HCT116 (cell line): ENCODE data around the gene SMYD3. TPM values are rescaled to one million over a fixed set of nuclear protein-coding genes. Genes with fewer than 3 reads are reported as not detected.

Experiments used
- ATAC-seq: fragments of 200-7000 bp; cut with Tn5 transposase; 2 replicates; pipeline ENCODE4 v1.9.1; 2020; ENCODE audit warnings: mild to moderate bottlenecking, moderate library complexity
- BruUV-seq: library from RNA; stranded (reverse); fragments of 400-500 nt; replicated peaks from 2 replicates; lab custom pipeline; 2021; lab: Mats Ljungman, UMichigan
- CTCF ChIA-PET: fragments of 300-600 bp; sonication (Branson Sonifier 250); formaldehyde crosslinking; loops from one replicate; lab custom pipeline; 2021; ENCODE audit warnings: antibody characterized with exemption; lab: Charles Lee
- POLR2A ChIA-PET: fragments of 300-600, 350-600 bp; sonication (Branson Sonifier 250); formaldehyde crosslinking; loops from one replicate; lab custom pipeline; 2021; ENCODE audit warnings: antibody characterized with exemption; lab: Charles Lee
- RAD21 ChIA-PET, 2 experiments: fragments of 300-600 bp; sonication (Branson Sonifier 250); formaldehyde crosslinking; loops; one replicate each; lab custom pipeline; 2023; ENCODE audit warnings: low total read pairs in 2 of 2; ENCODE audit not compliant: uncharacterized antibody in 2 of 2, unreplicated experiment in 2 of 2, low non-redundant PET in 1 of 2; lab: Charles Lee
- DNase-seq: peaks from one replicate; pipeline ENCODE4 v3.0.0-alpha.2; 2010; ENCODE audit warnings: low read depth, low spot score
- H2AFZ ChIP-seq: fragments of 200-600 bp; shearing (Covaris generic), sonication (generic); 2 replicates; pipeline ENCODE4 v1.6.1; 2017; ENCODE audit warnings: low read depth, mixed run types, mixed read lengths, antibody characterized with exemption, low read length; ENCODE audit not compliant: poor library complexity, severe bottlenecking
- H3K27ac ChIP-seq: 2 replicates; pipeline ENCODE4 v1.5.1; 2012; ENCODE audit warnings: low read depth, low read length
- H3K27me3 ChIP-seq: fragments of 200-600 bp; sonication (generic); 2 replicates; pipeline ENCODE4 v1.6.1; 2016; ENCODE audit warnings: mixed run types, low read length, mixed read lengths; ENCODE audit not compliant: insufficient read depth
- H3K36me3 ChIP-seq, 2 experiments: fragments of 200-500 bp in 1 of 2; fragments of 200-600 bp in 1 of 2; sonication (Bioruptor generic) in 1 of 2; sonication (generic) in 1 of 2; 2 replicates each; pipeline versions ENCODE4 v1.5.1 to v1.6.1; 2014 to 2016; ENCODE audit warnings: low read length in 2 of 2, inconsistent platforms in 1 of 2, mixed read lengths in 1 of 2, mixed run types in 1 of 2; ENCODE audit not compliant: insufficient read depth in 2 of 2, control insufficient read depth in 1 of 2
- H3K4me1 ChIP-seq, 2 experiments: fragments of 200-600 bp in 1 of 2; sonication (generic) in 1 of 2; 2 replicates each; pipeline versions ENCODE4 v1.5.1 to v1.6.1; 2012 to 2017; ENCODE audit warnings: low read length in 2 of 2, inconsistent platforms in 1 of 2, mild to moderate bottlenecking in 1 of 2, mixed read lengths in 1 of 2, mixed run types in 1 of 2, moderate library complexity in 1 of 2; ENCODE audit not compliant: insufficient read depth in 2 of 2, control insufficient read depth in 1 of 2
- H3K4me2 ChIP-seq: fragments of 200-600 bp; sonication (generic); 2 replicates; pipeline ENCODE4 v1.6.1; 2017; ENCODE audit warnings: mixed run types, low read length, mixed read lengths
- H3K4me3 ChIP-seq, 2 experiments: fragments of 200-600 bp in 1 of 2; sonication (generic) in 1 of 2; replicated peaks in 1 of 2; 2 replicates each; pipeline ENCODE4 v1.5.1; 2011 to 2016; ENCODE audit warnings: low read length in 2 of 2, control low read depth in 1 of 2, low read depth in 1 of 2, mild to moderate bottlenecking in 1 of 2, mixed read lengths in 1 of 2, mixed run types in 1 of 2
- H3K79me2 ChIP-seq: fragments of 200-600 bp; sonication (generic); 2 replicates; pipeline ENCODE4 v1.6.1; 2017; ENCODE audit warnings: mild to moderate bottlenecking, mixed run types, low read length, moderate library complexity, mixed read lengths; ENCODE audit not compliant: insufficient read depth
- H3K9ac ChIP-seq: fragments of 200-600 bp; sonication (generic); 2 replicates; pipeline ENCODE4 v1.6.1; 2016; ENCODE audit warnings: low read length, mixed read lengths
- H3K9me2 ChIP-seq: fragments of 200-600 bp; sonication (generic), shearing (Covaris generic); 2 replicates; pipeline ENCODE4 v1.6.1; 2017; ENCODE audit warnings: mixed run types, mild to moderate bottlenecking, moderate library complexity; ENCODE audit not compliant: insufficient read depth
- H3K9me3 ChIP-seq, 2 experiments: fragments of 200-500 bp in 1 of 2; fragments of 200-600 bp in 1 of 2; sonication (Bioruptor generic) in 1 of 2; sonication (generic) in 1 of 2; 2 replicates each; pipeline ENCODE4 v1.6.1; 2014 to 2017; ENCODE audit warnings: low read length in 2 of 2, mixed read lengths in 2 of 2, inconsistent platforms in 1 of 2, low read depth in 1 of 2, mild to moderate bottlenecking in 1 of 2, mixed run types in 1 of 2, moderate library complexity in 1 of 2; ENCODE audit not compliant: control insufficient read depth in 1 of 2, insufficient read depth in 1 of 2
- H4K20me1 ChIP-seq: fragments of 200-600 bp; sonication (generic), shearing (Covaris generic); 2 replicates; pipeline ENCODE4 v1.6.1; 2017; ENCODE audit warnings: mixed run types, mild to moderate bottlenecking, moderate library complexity; ENCODE audit not compliant: insufficient read depth
- CBX3 ChIP-seq: IDR thresholded peaks from 2 replicates; pipeline ENCODE4 v1.6.1; 2012; ENCODE audit warnings: low read depth
- CEBPB ChIP-seq: IDR thresholded peaks from 2 replicates; pipeline ENCODE4 v1.6.1; 2012; ENCODE audit warnings: low read depth
- EGR1 ChIP-seq: IDR thresholded peaks from 2 replicates; pipeline ENCODE4 v1.6.1; 2012; ENCODE audit warnings: low read depth
- ELF1 ChIP-seq: IDR thresholded peaks from 2 replicates; pipeline ENCODE4 v1.6.1; 2012; ENCODE audit warnings: low read depth, borderline replicate concordance
- EZH2 ChIP-seq: fragments of 200-600 bp; sonication (generic); IDR thresholded peaks from 2 replicates; pipeline ENCODE4 v1.6.1; 2017; ENCODE audit warnings: antibody characterized with exemption, mixed run types
- FOSL1 ChIP-seq: IDR thresholded peaks from 2 replicates; pipeline ENCODE4 v1.6.1; 2012; ENCODE audit warnings: low read depth
- JUND ChIP-seq: IDR thresholded peaks from 2 replicates; pipeline ENCODE4 v1.6.1; 2012
- POLR2A ChIP-seq: IDR thresholded peaks from 2 replicates; pipeline ENCODE4 v1.7.0; 2011; ENCODE audit warnings: borderline replicate concordance; ENCODE audit not compliant: insufficient read depth, insufficient read length; ENCODE audit errors: extremely low read depth
- RAD21 ChIP-seq: IDR thresholded peaks from 2 replicates; pipeline ENCODE4 v1.6.1; 2012; ENCODE audit warnings: low read depth, mild to moderate bottlenecking
- SIN3A ChIP-seq: IDR thresholded peaks from 2 replicates; pipeline ENCODE4 v1.6.1; 2012; ENCODE audit warnings: low read depth
- SRF ChIP-seq: IDR thresholded peaks from 2 replicates; pipeline ENCODE4 v1.6.1; 2012; ENCODE audit warnings: low read depth
- TCF7L2 ChIP-seq: IDR thresholded peaks from 2 replicates; pipeline ENCODE4 v1.7.0; 2011; ENCODE audit warnings: borderline replicate concordance, inconsistent platforms; ENCODE audit not compliant: insufficient read depth, insufficient read length; ENCODE audit errors: extremely low read depth
- YY1 ChIP-seq: IDR thresholded peaks from 2 replicates; pipeline ENCODE4 v1.6.1; 2011; ENCODE audit warnings: low read length, low read depth, moderate library complexity, mild to moderate bottlenecking; ENCODE audit not compliant: insufficient replicate concordance; ENCODE audit errors: extremely low read depth
- ZBTB33 ChIP-seq: IDR thresholded peaks from 2 replicates; pipeline ENCODE4 v1.6.1; 2011; ENCODE audit warnings: mild to moderate bottlenecking, low read length, moderate library complexity; ENCODE audit not compliant: insufficient replicate concordance; ENCODE audit errors: extremely low read depth
- ZFX ChIP-seq: fragments of 450-650 bp; IDR thresholded peaks from 2 replicates; pipeline ENCODE4 v1.6.1; 2017
- ZNF274 ChIP-seq: fragments of 200-500 bp; sonication (Bioruptor generic); IDR thresholded peaks from 2 replicates; pipeline ENCODE4 v1.6.1; 2014; ENCODE audit warnings: mild to moderate bottlenecking, low read depth, low read length, inconsistent platforms
- intact Hi-C: fragments of 100-400 bp; cut with micrococcal nuclease; formaldehyde crosslinking; loops from 2 replicates; pipeline ENCODE4 v1.10.0; 2022
- total RNA-seq: library from RNA; stranded (reverse); gene quantifications from one replicate; pipeline ENCODE4 v1.2.1, GENCODE V29; 2021; ENCODE audit not compliant: unreplicated experiment
- TF ChIP-seq, protein P1 (sequence below): IDR thresholded peaks from 2 replicates; pipeline ENCODE4 v1.6.1; 2012
- TF ChIP-seq, protein P2 (sequence below): IDR thresholded peaks from 2 replicates; pipeline ENCODE4 v1.6.1; 2012; ENCODE audit warnings: low read depth

SMYD3 gene
- total RNA-seq, 1 experiment from 2014 or later, result 33.6 TPM

DNA sequence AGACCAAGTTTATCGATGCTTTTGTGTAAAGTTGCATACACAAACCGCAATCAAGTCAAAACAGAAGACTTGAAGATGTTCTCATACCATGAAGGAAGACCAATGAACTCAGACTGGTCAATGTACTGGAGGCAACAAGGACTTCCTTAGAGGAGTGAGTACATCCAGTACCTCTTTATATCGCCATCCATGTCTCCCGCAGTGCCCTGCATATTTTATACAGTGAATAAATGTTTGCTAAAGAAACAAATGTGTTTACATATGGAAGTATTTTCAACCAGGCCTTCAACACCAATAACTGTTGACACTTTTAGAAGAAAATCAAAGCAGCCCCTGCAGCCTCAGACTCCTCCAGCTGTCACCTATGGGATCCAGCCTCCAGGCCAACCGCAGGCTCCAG, 125.6 kb downstream of the SMYD3 start (continued):
- TF ChIP-seq ZBTB33, result no peak
- no peak for TF ChIP-seq YY1
- TF ChIP-seq FOSL1, result no peak
- TF ChIP-seq, protein P1, sequence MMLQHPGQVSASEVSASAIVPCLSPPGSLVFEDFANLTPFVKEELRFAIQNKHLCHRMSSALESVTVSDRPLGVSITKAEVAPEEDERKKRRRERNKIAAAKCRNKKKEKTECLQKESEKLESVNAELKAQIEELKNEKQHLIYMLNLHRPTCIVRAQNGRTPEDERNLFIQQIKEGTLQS, result no peak
- TF ChIP-seq JUND, result no peak

- no peaks in the 10 kb centered on the region; the same call in 1 of the 2 replicates for H3K79me2 ChIP-seq
- ChIA-PET RAD21 (no interaction called here), CTCF (no interaction called here), POLR2A (no interaction called here)
- H2AFZ ChIP-seq, result no peak overlapping the region
- no peak overlapping the region for H3K4me3 ChIP-seq
- H4K20me1 ChIP-seq, result no peaks in the 10 kb centered on the region; the same call in 1 of the 2 replicates
- H3K27me3 ChIP-seq, result no peaks in the 10 kb centered on the region
- ATAC-seq, result no peak
- H3K4me2 ChIP-seq, result no peak overlapping the region
- H3K9ac ChIP-seq, result no peak overlapping the region
- no peaks in the 10 kb centered on the region for H3K4me1 ChIP-seq
- H3K36me3 ChIP-seq, result no peaks in the 10 kb centered on the region
- no peak overlapping the region for H3K27ac ChIP-seq
- no peak for DNase-seq
- H3K9me3 ChIP-seq, result no peaks in the 10 kb centered on the region
- no TSS peak for BruUV-seq
- no peaks in the 10 kb centered on the region for H3K9me2 ChIP-seq
- intact Hi-C loops, result no loop called here
- no peak for TF ChIP-seq JUND
- no peak for TF ChIP-seq FOSL1
- no peak for TF ChIP-seq EZH2
- TF ChIP-seq, protein P2, sequence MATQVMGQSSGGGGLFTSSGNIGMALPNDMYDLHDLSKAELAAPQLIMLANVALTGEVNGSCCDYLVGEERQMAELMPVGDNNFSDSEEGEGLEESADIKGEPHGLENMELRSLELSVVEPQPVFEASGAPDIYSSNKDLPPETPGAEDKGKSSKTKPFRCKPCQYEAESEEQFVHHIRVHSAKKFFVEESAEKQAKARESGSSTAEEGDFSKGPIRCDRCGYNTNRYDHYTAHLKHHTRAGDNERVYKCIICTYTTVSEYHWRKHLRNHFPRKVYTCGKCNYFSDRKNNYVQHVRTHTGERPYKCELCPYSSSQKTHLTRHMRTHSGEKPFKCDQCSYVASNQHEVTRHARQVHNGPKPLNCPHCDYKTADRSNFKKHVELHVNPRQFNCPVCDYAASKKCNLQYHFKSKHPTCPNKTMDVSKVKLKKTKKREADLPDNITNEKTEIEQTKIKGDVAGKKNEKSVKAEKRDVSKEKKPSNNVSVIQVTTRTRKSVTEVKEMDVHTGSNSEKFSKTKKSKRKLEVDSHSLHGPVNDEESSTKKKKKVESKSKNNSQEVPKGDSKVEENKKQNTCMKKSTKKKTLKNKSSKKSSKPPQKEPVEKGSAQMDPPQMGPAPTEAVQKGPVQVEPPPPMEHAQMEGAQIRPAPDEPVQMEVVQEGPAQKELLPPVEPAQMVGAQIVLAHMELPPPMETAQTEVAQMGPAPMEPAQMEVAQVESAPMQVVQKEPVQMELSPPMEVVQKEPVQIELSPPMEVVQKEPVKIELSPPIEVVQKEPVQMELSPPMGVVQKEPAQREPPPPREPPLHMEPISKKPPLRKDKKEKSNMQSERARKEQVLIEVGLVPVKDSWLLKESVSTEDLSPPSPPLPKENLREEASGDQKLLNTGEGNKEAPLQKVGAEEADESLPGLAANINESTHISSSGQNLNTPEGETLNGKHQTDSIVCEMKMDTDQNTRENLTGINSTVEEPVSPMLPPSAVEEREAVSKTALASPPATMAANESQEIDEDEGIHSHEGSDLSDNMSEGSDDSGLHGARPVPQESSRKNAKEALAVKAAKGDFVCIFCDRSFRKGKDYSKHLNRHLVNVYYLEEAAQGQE, result no peak
- TF ChIP-seq SIN3A, result no peak
- no peak for TF ChIP-seq RAD21
- no peak for TF ChIP-seq YY1
- no peak for TF ChIP-seq POLR2A
- TF ChIP-seq ZFX, result no peak
- no peak for TF ChIP-seq SRF
- TF ChIP-seq ZNF274, result no peak
- no peak for TF ChIP-seq CBX3
- no peak for TF ChIP-seq TCF7L2
- no peak for TF ChIP-seq EGR1
- TF ChIP-seq ZBTB33, result no peak
- TF ChIP-seq ELF1, result no peak
- TF ChIP-seq CEBPB, result no peak
Measured at GRCh38 chr1:246377625-246378153, 129.4 kb downstream of the SMYD3 start.
